GM12872 (cell line): ENCODE results near the gene INPP5D.

ENCODE experiments used
- TF ChIP-seq, protein P1 (sequence below): IDR thresholded peaks from 3 replicates; pipeline ENCODE4 v1.5.1; 2011; ENCODE audit warnings: low read depth, mild to moderate bottlenecking, low read length, moderate library complexity; ENCODE audit not compliant: insufficient read depth

The INPP5D gene

DNA sequence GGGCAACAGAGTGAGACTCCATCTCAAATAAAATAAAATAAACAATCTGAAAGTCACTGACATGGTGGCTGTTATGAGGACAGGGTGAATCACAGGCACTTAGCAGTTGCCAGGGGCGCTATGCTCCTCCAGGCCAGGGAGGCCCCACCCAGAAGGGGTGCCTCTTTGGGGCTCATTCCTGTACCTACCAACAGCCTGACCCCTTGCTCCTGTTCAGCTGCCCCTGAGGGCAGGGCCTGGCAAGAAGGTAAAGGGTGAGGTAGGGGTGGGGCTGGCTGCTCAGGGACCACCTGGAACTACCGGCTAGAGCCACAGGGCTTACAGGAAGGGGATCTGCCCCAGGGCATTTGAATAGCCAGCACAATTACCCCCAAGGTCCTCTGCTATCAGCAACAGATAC, 60.3 kb downstream of the INPP5D start:
- TF ChIP-seq, protein P1, sequence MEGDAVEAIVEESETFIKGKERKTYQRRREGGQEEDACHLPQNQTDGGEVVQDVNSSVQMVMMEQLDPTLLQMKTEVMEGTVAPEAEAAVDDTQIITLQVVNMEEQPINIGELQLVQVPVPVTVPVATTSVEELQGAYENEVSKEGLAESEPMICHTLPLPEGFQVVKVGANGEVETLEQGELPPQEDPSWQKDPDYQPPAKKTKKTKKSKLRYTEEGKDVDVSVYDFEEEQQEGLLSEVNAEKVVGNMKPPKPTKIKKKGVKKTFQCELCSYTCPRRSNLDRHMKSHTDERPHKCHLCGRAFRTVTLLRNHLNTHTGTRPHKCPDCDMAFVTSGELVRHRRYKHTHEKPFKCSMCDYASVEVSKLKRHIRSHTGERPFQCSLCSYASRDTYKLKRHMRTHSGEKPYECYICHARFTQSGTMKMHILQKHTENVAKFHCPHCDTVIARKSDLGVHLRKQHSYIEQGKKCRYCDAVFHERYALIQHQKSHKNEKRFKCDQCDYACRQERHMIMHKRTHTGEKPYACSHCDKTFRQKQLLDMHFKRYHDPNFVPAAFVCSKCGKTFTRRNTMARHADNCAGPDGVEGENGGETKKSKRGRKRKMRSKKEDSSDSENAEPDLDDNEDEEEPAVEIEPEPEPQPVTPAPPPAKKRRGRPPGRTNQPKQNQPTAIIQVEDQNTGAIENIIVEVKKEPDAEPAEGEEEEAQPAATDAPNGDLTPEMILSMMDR, result no peak

DNA sequence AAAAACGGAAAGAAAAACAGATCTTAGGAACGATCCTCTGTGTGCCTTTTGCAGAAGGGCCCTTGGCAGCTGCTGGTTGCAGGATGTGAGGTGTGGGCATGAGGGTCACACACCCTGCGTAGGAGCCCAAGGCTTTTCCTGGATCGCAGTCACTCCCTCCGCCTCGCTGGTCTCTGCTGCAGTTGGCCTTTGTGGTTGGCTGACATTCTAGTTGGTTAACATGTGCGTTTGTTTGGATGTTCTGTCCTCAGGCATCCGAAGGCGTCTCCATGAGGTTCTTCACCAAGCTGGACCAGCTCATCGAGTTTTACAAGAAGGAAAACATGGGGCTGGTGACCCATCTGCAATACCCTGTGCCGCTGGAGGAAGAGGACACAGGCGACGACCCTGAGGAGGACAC, 61.7 kb downstream of the INPP5D start:
- TF ChIP-seq, protein P1, result no peak

DNA sequence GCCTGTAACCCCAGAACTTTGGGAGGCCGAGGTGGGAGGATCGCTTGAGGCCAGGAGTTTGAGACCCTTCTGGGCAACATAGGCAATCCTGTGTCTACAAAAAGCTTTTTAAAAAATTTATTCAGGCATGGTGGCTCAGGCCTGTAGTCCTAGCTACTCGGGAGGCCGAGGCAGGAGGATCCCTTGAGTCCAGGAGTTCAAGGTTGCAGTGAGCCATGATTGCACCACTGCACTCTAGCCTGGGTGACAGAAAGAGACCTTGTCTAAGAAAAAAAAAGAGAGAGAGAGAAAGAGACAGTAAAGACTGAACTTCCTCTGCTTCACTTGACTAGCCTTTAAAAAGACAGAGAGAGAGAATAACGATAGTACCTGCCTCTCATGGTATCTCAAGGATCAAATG, 62.4 kb downstream of the INPP5D start:
- TF ChIP-seq, protein P1, result no peak

DNA sequence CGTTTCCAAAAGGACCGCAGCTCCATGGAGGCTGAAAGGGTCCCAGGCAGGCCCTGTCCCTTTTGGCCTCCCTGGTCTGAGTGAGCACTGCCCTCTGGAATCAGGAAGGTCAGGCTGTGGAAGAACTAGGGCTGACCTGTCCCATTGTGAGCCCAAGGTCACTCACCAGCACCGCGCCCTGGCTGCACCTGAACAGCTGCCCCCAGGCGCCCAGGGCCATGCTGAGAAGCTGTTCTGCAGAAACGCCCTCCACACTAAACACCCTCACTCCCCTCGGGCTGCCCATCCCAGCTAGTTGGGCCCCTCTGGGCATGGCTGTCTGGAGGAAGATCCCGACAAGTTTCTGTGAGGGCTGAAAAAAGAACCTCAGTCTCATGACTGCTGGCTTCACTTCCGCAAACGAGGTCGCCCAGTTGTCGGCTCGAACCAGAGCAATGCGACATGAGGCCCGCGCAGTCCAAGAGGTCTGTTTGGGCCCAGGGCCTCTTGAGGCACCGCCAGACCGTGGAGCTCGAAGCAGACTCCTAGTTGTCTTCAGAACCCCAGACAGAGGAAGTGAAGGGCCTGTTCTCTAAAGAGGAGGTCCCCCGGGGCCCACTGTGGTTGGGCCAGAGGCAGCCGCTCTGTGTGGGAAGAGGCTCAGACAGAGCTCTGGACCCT, 64.4 kb downstream of the INPP5D start:
- TF ChIP-seq, protein P1, result no peak

DNA sequence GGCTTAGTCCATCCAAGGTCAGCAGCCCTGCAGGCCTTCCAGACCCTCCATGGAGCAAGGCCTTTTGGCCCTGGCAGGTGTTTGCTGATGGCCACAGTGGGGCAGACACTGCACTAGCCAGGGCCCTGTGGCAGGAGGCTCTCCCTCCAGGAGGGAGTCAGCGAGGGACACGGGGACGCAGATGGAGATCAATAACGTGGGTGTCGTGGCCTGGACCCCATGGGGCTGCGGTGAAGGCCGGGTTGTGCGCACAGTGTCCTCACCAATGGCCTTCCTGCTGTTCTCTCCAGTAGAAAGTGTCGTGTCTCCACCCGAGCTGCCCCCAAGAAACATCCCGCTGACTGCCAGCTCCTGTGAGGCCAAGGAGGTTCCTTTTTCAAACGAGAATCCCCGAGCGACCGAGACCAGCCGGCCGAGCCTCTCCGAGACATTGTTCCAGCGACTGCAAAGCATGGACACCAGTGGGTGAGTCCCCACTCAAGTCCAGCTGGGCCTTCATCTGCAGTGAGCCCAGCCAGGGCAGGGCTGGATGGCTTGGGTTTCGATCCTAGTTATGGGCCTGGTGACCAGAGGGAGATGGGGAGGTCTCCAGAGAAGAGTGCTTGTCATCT, 65.4 kb downstream of the INPP5D start:
- TF ChIP-seq, protein P1, result no peak

DNA sequence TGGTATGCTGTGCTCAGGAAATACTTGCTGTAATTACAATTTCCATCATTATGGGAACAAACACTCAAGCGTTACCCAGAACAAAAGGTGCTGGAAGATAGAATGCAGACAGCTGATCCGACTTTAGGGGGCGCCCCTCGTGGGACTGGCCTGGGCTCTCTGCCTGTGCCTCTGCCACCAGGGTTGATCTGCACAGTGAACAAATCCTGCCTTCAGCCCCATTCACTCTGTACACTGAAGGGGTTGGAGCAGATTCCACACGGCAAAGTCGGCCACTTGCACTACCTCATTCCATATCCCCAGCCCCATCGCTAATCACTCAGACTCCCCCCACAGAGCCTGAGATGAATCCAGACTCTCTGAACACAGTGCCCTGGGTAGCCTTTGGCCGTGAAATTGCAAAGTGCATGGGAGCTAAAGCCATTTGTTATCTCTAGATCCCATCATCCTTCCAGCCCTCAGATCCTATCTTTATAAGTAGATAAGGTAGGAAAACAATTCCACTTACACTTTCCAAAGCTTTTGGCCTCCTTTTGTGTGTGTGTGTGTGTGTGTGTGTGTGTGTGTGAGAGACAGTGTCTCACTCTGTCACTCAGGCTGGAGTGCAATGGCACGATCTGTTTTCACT, 69.3 kb downstream of the INPP5D start:
- TF ChIP-seq, protein P1, result peak; percentile 26; the same call in 1 of the 3 replicates

DNA sequence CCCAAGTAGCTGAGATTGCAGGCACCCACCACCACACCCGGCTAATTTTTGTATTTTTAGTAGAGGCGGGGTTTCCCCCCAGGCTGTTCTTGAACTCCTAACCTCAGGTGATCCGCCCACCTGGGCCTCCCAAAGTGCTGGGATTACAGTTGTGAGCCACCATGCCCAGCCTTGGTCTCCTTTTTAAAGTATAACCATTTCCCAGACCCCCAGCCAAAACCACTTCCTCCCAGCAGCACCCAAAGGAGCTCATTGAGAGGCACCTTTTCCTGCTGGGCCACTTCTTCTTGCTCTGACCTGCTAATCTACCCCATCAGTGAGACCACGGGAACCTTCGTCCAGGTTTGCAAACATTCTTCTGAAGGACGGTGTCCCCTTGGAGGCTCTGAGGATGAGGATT, 69.9 kb downstream of the INPP5D start:
- TF ChIP-seq, protein P1, result no peak
